Progenitor cell of endocrine pancreas (in vitro differentiated cells): ENCODE results near the gene GLUL. TPM values are rescaled to one million over a fixed set of nuclear protein-coding genes. Genes with fewer than 3 reads are reported as not detected.

Source experiments
- DNase-seq: peaks from one replicate; pipeline ENCODE4 v3.0.0; 2021; ENCODE audit warnings: low spot score; ENCODE audit not compliant: unreplicated experiment
- H3K27ac Mint-ChIP-seq: 2 replicates; pipeline ENCODE4 v1.8.0; 2021; ENCODE audit warnings: mild to moderate bottlenecking, moderate library complexity, mixed read lengths
- H3K27me3 Mint-ChIP-seq: 2 replicates; pipeline ENCODE4 v1.8.0; 2021; ENCODE audit warnings: mixed read lengths
- H3K36me3 Mint-ChIP-seq: 2 replicates; pipeline ENCODE4 v1.8.0; 2022; ENCODE audit warnings: mixed read lengths; ENCODE audit not compliant: insufficient read depth
- H3K4me1 Mint-ChIP-seq: 2 replicates; pipeline ENCODE4 v1.8.0; 2021; ENCODE audit warnings: low read depth, mixed read lengths
- H3K4me3 Mint-ChIP-seq: 2 replicates; pipeline ENCODE4 v1.8.0; 2021; ENCODE audit warnings: low read depth, mild to moderate bottlenecking, moderate library complexity, mixed read lengths
- H3K9me3 Mint-ChIP-seq: 2 replicates; pipeline ENCODE4 v1.8.0; 2021; ENCODE audit warnings: low read depth, mixed read lengths
- CTCF ChIP-seq: fragments of 200-600 bp; sonication (generic); IDR thresholded peaks from one replicate; pipeline ENCODE4 v1.5.0; 2021; ENCODE audit warnings: antibody characterized with exemption, mild to moderate bottlenecking; ENCODE audit not compliant: unreplicated experiment
- total RNA-seq: library from RNA; stranded (reverse); gene quantifications from 2 replicates; pipeline ENCODE4 v1.2.1, GENCODE V29; 2021

Gene GLUL
- total RNA-seq, 1 donor from 2014 or later = 734 TPM

- Mint-ChIP-seq H3K36me3 (peaks cover 12% of the 10 kb centered on the region), H3K27ac (no peak overlapping the region), H3K4me3 (no peak overlapping the region), H3K27me3 (peaks cover 3% of the 10 kb centered on the region), H3K9me3 (no peaks in the 10 kb centered on the region), H3K4me1 (peaks cover 23% of the 10 kb centered on the region)
- no peak for TF ChIP-seq CTCF
- no peak for DNase-seq
These were observed 2.6 kb upstream of the GLUL start for GRCh38 chr1:182394055-182394775.

GRCh38 chr1:182392050-182393028 lies 749 bp upstream of the GLUL start:
- no peak for DNase-seq
- peaks cover 39% of the 10 kb centered on the region for H3K4me1 Mint-ChIP-seq

GRCh38 chr1:182391028-182391361 lies 595 bp downstream of the GLUL start:
- Mint-ChIP-seq H3K4me1 (peaks cover 40% of the 10 kb centered on the region), H3K27me3 (no peaks in the 10 kb centered on the region), H3K27ac (peak overlapping the region; percentile 98), H3K4me3 (peak overlapping the region; percentile 95), H3K36me3 (peaks cover 37% of the 10 kb centered on the region), H3K9me3 (no peaks in the 10 kb centered on the region)
- no peak for DNase-seq
- peak; percentile 34 for TF ChIP-seq CTCF

More at GRCh38 chr1:182392050-182393028, 749 bp upstream of the GLUL start:
- peak overlapping the region; percentile 70 for H3K4me3 Mint-ChIP-seq
- TF ChIP-seq CTCF = no peak
- H3K27ac Mint-ChIP-seq = peak overlapping the region; percentile 91
- no peaks in the 10 kb centered on the region for H3K27me3 Mint-ChIP-seq
- no peaks in the 10 kb centered on the region for H3K9me3 Mint-ChIP-seq
- peaks cover 24% of the 10 kb centered on the region for H3K36me3 Mint-ChIP-seq

- no peaks in the 10 kb centered on the region for H3K9me3 Mint-ChIP-seq
- peak overlapping the region; percentile 94 for H3K27ac Mint-ChIP-seq
- peaks cover 46% of the 10 kb centered on the region for H3K36me3 Mint-ChIP-seq
- peaks cover 45% of the 10 kb centered on the region for H3K4me1 Mint-ChIP-seq
- no peaks in the 10 kb centered on the region for H3K27me3 Mint-ChIP-seq
- no peak for TF ChIP-seq CTCF
- peak overlapping the region; percentile 95 for H3K4me3 Mint-ChIP-seq
- DNase-seq = no peak
These were observed 2.0 kb downstream of the GLUL start for GRCh38 chr1:182389619-182390047.

GRCh38 chr1:182388392-182389134 lies 3.0 kb downstream of the GLUL start:
- no peak for TF ChIP-seq CTCF
- DNase-seq = no peak
- Mint-ChIP-seq H3K27me3 (no peaks in the 10 kb centered on the region), H3K4me1 (peaks cover 37% of the 10 kb centered on the region), H3K9me3 (no peaks in the 10 kb centered on the region), H3K36me3 (peaks cover 55% of the 10 kb centered on the region), H3K27ac (peak overlapping the region; percentile 94), H3K4me3 (peak overlapping the region; percentile 95)
